ENCODE results near the gene RC3H1. TPM values are rescaled to one million over a fixed set of nuclear protein-coding genes. Genes with fewer than 3 reads are reported as not detected.
"Not testable (repeated sequence)": the region's sequence is repeated elsewhere in the genome, so short reads cannot be mapped to it uniquely, and the experiment has no call there.

Gene RC3H1
- total RNA-seq, 1 donor from 2014 or later = 39.4 TPM

DNA sequence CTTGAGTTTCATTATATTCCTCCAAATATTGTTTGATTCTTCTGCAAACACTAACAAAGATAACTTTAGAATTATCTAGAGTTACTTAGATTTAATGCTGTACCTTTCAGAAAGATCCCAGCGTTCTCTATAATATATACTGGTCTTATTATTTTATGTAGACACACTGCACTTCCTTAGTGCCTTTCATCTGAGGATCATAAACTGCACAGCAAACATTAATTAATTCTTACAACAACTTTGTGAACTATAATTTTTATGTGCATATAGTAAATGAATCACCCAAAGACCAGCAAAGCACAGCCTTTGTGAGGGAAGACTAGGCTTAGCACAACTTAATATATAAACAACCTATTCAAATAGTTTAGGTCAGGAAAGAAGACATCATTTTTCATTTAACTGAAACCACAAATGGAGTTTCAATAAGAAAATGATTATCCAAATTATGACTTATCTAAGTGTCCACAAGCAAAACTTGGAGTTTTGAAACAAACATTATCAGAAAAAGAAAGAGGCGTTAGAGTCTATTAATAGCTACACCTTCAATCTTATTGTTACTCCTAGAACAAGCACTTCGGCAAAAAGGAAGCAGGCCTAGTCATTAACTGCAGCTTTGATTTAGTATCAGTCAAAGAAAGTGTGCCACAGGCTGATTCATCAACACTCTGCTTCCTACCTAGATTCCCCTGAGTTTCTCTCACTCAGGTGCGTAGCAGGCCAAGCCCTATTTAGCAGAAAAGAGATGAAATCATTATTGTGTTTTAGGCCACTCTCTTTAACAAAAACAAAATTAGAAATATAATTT is 22.5 kb upstream of the RC3H1 start:
- no peak for DNase-seq (ENCODE audit: extremely low spot score, unreplicated experiment)
- TF ChIP-seq, protein P1, sequence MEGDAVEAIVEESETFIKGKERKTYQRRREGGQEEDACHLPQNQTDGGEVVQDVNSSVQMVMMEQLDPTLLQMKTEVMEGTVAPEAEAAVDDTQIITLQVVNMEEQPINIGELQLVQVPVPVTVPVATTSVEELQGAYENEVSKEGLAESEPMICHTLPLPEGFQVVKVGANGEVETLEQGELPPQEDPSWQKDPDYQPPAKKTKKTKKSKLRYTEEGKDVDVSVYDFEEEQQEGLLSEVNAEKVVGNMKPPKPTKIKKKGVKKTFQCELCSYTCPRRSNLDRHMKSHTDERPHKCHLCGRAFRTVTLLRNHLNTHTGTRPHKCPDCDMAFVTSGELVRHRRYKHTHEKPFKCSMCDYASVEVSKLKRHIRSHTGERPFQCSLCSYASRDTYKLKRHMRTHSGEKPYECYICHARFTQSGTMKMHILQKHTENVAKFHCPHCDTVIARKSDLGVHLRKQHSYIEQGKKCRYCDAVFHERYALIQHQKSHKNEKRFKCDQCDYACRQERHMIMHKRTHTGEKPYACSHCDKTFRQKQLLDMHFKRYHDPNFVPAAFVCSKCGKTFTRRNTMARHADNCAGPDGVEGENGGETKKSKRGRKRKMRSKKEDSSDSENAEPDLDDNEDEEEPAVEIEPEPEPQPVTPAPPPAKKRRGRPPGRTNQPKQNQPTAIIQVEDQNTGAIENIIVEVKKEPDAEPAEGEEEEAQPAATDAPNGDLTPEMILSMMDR (conservative IDR thresholded peaks at IDR 0.05) = no peak
- Mint-ChIP-seq H3K27me3 (no peaks in the 10 kb centered on the region), H3K9me3 (no peaks in the 10 kb centered on the region), H3K4me1 (ENCODE audit: unreplicated experiment) (peaks cover 9% of the 10 kb centered on the region), H3K36me3 (no peaks in the 10 kb centered on the region), H3K27ac (no peak overlapping the region), H3K4me3 (no peak overlapping the region)

GRCh38 chr1:174042509-174042908 is 20.4 kb upstream of the RC3H1 start:
- not testable (repeated sequence) for H3K4me3 Mint-ChIP-seq; DNase-seq (ENCODE audit: extremely low spot score, unreplicated experiment); H3K4me1 Mint-ChIP-seq (ENCODE audit: unreplicated experiment); H3K27me3 Mint-ChIP-seq; H3K36me3 Mint-ChIP-seq; H3K9me3 Mint-ChIP-seq; H3K27ac Mint-ChIP-seq

- DNase-seq (ENCODE audit: extremely low spot score, unreplicated experiment) = no peak
- peaks cover 9% of the 10 kb centered on the region for H3K4me1 Mint-ChIP-seq (ENCODE audit: unreplicated experiment)
- no peaks in the 10 kb centered on the region for H3K27me3 Mint-ChIP-seq
- no peak overlapping the region for H3K4me3 Mint-ChIP-seq
- TF ChIP-seq, protein P1 (conservative IDR thresholded peaks at IDR 0.05) = no peak
- H3K27ac Mint-ChIP-seq = no peak overlapping the region
- no peaks in the 10 kb centered on the region for H3K36me3 Mint-ChIP-seq
- H3K9me3 Mint-ChIP-seq = no peaks in the 10 kb centered on the region
These were observed 19.2 kb upstream of the RC3H1 start for GRCh38 chr1:174041369-174041768.

DNA sequence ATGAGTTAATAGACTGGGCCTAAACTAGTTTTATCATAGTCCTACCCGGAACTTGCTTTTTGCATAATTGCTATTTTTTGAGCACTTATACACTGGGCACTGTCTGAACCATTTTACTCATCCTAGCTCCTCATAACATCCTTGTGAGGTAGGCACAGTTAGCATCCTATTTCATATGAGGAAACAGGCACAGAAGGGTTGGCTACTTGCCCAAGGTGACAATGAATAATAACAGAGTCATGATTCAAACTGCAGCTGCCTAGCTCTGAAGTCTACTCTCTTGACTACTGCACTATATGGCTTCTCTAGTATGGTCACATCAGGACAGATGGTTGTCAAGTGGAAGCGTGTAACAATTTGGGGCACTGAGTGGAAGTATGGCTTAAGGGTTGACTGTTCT is 18.2 kb upstream of the RC3H1 start:
- H3K4me1 Mint-ChIP-seq (ENCODE audit: unreplicated experiment) = peaks cover 9% of the 10 kb centered on the region
- H3K9me3 Mint-ChIP-seq = no peaks in the 10 kb centered on the region
- TF ChIP-seq, protein P1 (conservative IDR thresholded peaks at IDR 0.05) = no peak
- no peaks in the 10 kb centered on the region for H3K27me3 Mint-ChIP-seq
- DNase-seq (ENCODE audit: extremely low spot score, unreplicated experiment) = no peak
- no peak overlapping the region for H3K27ac Mint-ChIP-seq
- no peaks in the 10 kb centered on the region for H3K36me3 Mint-ChIP-seq
- no peak overlapping the region for H3K4me3 Mint-ChIP-seq

DNA sequence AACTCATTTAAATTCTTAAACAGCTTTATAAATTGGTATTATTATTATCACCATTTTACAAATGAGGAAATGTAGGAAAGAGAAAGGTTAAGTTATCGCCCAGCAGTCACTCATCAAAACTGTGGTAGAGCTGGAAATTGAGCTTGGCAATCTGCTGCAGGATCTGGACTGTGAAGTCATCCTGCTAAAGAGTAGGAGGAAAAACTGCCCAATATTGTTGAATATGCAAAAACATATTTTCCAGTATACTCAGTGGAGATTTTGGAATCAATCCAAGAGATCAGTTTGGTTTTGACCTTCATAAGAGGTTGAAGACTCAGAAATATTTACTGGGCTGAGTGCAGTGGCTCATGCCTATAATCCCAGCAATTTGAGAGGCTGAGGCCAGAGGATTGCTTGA is 16.9 kb upstream of the RC3H1 start:
- Mint-ChIP-seq H3K27ac (no peak overlapping the region), H3K4me3 (no peak overlapping the region), H3K27me3 (no peaks in the 10 kb centered on the region), H3K9me3 (no peaks in the 10 kb centered on the region), H3K4me1 (ENCODE audit: unreplicated experiment) (peaks cover 9% of the 10 kb centered on the region), H3K36me3 (no peaks in the 10 kb centered on the region)
- TF ChIP-seq, protein P1 (conservative IDR thresholded peaks at IDR 0.05) = no peak
- no peak for DNase-seq (ENCODE audit: extremely low spot score, unreplicated experiment)

GRCh38 chr1:174036798-174037197 is 14.6 kb upstream of the RC3H1 start:
- Mint-ChIP-seq H3K27me3 (no peaks in the 10 kb centered on the region), H3K4me1 (ENCODE audit: unreplicated experiment) (peaks cover 9% of the 10 kb centered on the region), H3K27ac (no peak overlapping the region), H3K9me3 (no peaks in the 10 kb centered on the region), H3K36me3 (no peaks in the 10 kb centered on the region), H3K4me3 (no peak overlapping the region)
- DNase-seq (ENCODE audit: extremely low spot score, unreplicated experiment) = no peak
- TF ChIP-seq, protein P1 (conservative IDR thresholded peaks at IDR 0.05) = no peak
